PC-9 (cell line): ENCODE measurements around the gene ARHGAP28. TPM values are rescaled to one million over a fixed set of nuclear protein-coding genes. Genes with fewer than 3 reads are reported as not detected.

Source experiments
- BruUV-seq: library from RNA; stranded (reverse); fragments of 400-500 nt; replicated peaks from 2 replicates; lab custom pipeline; 2021; lab: Mats Ljungman, UMichigan
- CTCF ChIA-PET: fragments of 300-600 bp; sonication (Branson Sonifier 250); formaldehyde crosslinking; loops from one replicate; lab custom pipeline; 2022; ENCODE audit warnings: antibody characterized with exemption; lab: Charles Lee
- POLR2A ChIA-PET: fragments of 300-600 bp; sonication (Branson Sonifier 250); formaldehyde crosslinking; loops from one replicate; lab custom pipeline; 2022; ENCODE audit warnings: antibody characterized with exemption; ENCODE audit not compliant: unreplicated experiment; lab: Charles Lee
- DNase-seq, 2 experiments: peaks; one replicate each; pipeline versions ENCODE4 v3.0.0 to v3.0.0-alpha.2; 2015 to 2022; ENCODE audit warnings: mixed read lengths in 1 of 2
- H2AFZ ChIP-seq: fragments of 200-600 bp; sonication (generic); 2 replicates; pipeline ENCODE4 v1.8.1; 2017; ENCODE audit warnings: antibody characterized with exemption
- H3F3A ChIP-seq: fragments of 200-600 bp; sonication (generic); 2 replicates; pipeline ENCODE4 v1.8.1; 2017; ENCODE audit warnings: antibody characterized with exemption, mild to moderate bottlenecking, low read depth; ENCODE audit not compliant: insufficient read depth
- H3K27ac ChIP-seq: fragments of 200-600 bp; sonication (generic); 2 replicates; pipeline ENCODE4 v1.6.1; 2016; ENCODE audit warnings: mixed run types
- H3K27me3 ChIP-seq: fragments of 200-600 bp; sonication (generic); 2 replicates; pipeline ENCODE4 v1.6.1; 2016; ENCODE audit warnings: low read depth, mixed run types; ENCODE audit not compliant: insufficient read depth
- H3K36me3 ChIP-seq: fragments of 200-600 bp; sonication (generic); 2 replicates; pipeline ENCODE4 v1.6.1; 2016; ENCODE audit warnings: low read depth, mixed run types
- H3K4me1 ChIP-seq: fragments of 200-600 bp; sonication (generic); replicated peaks from 2 replicates; pipeline ENCODE4 v1.6.1; 2016; ENCODE audit warnings: mixed run types; ENCODE audit not compliant: insufficient read depth
- H3K4me2 ChIP-seq: fragments of 200-600 bp; sonication (generic); 2 replicates; pipeline ENCODE4 v1.6.1; 2017; ENCODE audit warnings: mixed run types
- H3K4me3 ChIP-seq: fragments of 200-600 bp; sonication (generic); 2 replicates; pipeline ENCODE4 v1.6.1; 2016; ENCODE audit warnings: mixed run types
- H3K79me2 ChIP-seq: fragments of 200-600 bp; sonication (generic); 2 replicates; pipeline ENCODE4 v1.6.1; 2017; ENCODE audit warnings: low read depth, mixed run types
- H3K9me2 ChIP-seq: fragments of 200-600 bp; sonication (generic); 2 replicates; pipeline ENCODE4 v1.8.1; 2017; ENCODE audit warnings: mild to moderate bottlenecking; ENCODE audit not compliant: insufficient read depth
- H3K9me3 ChIP-seq: fragments of 200-600 bp; sonication (generic); 2 replicates; pipeline ENCODE4 v1.8.1; 2016; ENCODE audit warnings: low read depth; ENCODE audit not compliant: insufficient read depth
- H4K20me1 ChIP-seq: fragments of 200-600 bp; sonication (generic); 2 replicates; pipeline ENCODE4 v1.8.1; 2017; ENCODE audit not compliant: insufficient read depth
- EZH2 ChIP-seq: fragments of 200-600 bp; sonication (generic); IDR thresholded peaks from 2 replicates; pipeline ENCODE4 v1.8.0; 2017; ENCODE audit warnings: antibody characterized with exemption, low read depth
- intact Hi-C: fragments of 100-400 bp; cut with micrococcal nuclease; formaldehyde crosslinking; loops from one replicate; pipeline ENCODE4 v1.10.0; 2022; ENCODE audit not compliant: unreplicated experiment
- total RNA-seq: library from RNA; stranded (reverse); gene quantifications from 2 replicates; pipeline ENCODE4 v1.2.3, GENCODE V29; 2021
- TF ChIP-seq, protein P1 (sequence below): fragments of 200-600 bp; sonication (generic); conservative IDR thresholded peaks from 2 replicates; pipeline ENCODE4 v1.6.1; 2017; ENCODE audit warnings: mixed run types, antibody characterized with exemption, mild to moderate bottlenecking, moderate library complexity

Gene ARHGAP28
- total RNA-seq, 1 experiment from 2014 or later = not detected

DNA sequence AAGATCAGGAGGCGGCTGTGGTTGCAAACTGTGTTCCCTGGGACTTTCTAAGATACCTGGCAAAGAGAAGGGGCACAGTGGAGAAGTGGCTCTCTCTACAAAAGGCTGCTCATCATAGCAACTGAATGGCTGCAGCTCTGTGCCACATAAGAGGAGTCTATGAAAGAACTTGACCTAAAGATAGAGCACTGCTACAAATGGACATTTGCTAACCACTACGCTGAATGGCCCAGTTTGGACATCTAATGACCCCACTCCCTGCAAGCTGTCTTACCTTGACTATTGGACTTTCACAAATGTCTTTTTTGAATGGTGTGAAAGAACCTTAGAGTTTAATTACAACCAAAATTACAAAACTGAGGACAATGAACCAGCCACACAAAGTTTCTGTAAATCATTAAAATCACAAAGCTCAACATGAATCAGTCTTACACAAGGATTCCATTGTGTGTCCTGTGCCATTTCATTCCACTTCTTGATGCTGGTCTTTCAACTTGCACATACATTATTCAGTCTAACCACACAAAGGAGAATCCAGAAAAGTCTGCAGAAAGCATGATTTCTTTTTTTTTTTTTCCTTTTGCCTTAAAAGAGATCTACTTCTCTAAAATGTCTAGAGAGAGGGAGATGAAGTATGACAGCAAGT lies 234.1 kb downstream of the ARHGAP28 start:
- TF ChIP-seq EZH2 = no peak
- TF ChIP-seq, protein P1, sequence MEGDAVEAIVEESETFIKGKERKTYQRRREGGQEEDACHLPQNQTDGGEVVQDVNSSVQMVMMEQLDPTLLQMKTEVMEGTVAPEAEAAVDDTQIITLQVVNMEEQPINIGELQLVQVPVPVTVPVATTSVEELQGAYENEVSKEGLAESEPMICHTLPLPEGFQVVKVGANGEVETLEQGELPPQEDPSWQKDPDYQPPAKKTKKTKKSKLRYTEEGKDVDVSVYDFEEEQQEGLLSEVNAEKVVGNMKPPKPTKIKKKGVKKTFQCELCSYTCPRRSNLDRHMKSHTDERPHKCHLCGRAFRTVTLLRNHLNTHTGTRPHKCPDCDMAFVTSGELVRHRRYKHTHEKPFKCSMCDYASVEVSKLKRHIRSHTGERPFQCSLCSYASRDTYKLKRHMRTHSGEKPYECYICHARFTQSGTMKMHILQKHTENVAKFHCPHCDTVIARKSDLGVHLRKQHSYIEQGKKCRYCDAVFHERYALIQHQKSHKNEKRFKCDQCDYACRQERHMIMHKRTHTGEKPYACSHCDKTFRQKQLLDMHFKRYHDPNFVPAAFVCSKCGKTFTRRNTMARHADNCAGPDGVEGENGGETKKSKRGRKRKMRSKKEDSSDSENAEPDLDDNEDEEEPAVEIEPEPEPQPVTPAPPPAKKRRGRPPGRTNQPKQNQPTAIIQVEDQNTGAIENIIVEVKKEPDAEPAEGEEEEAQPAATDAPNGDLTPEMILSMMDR = no peak
- peaks cover 57% of the 10 kb centered on the region for H3K27me3 ChIP-seq
- no peaks in the 10 kb centered on the region for H3K9me3 ChIP-seq
- no peaks in the 10 kb centered on the region for H4K20me1 ChIP-seq
- intact Hi-C loops = no loop called here
- no peaks in the 10 kb centered on the region for H3K4me1 ChIP-seq
- no peaks in the 10 kb centered on the region for H3K36me3 ChIP-seq
- ChIA-PET CTCF (no interaction called here), POLR2A (no interaction called here)
- no peak overlapping the region for H3K27ac ChIP-seq
- no peaks in the 10 kb centered on the region for H3K79me2 ChIP-seq
- DNase-seq = no peak
- no peak overlapping the region for H3K4me2 ChIP-seq
- no TSS peak for BruUV-seq
- no peaks in the 10 kb centered on the region for H3K9me2 ChIP-seq
- no peak overlapping the region for H3K4me3 ChIP-seq
- no peak overlapping the region for H2AFZ ChIP-seq
- no peaks in the 10 kb centered on the region for H3F3A ChIP-seq
